CD14-positive monocyte (primary cell): ENCODE measurements around the gene PPFIA3. TPM values are rescaled to one million over a fixed set of nuclear protein-coding genes. Genes with fewer than 3 reads are reported as not detected.

Experiments
- DNase-seq, 3 donors: peaks; one replicate each; pipeline ENCODE4 v3.0.0-alpha.2; 2011 to 2022
- H2AFZ ChIP-seq: 2 replicates; pipeline ENCODE4 v1.6.0; 2012; ENCODE audit warnings: mild to moderate bottlenecking, low read depth, low read length, inconsistent platforms; ENCODE audit not compliant: insufficient read depth, poor library complexity, severe bottlenecking
- H3K27ac ChIP-seq, 2 donors: 1 replicate in 1 of 2; 2 replicates in 1 of 2; pipeline ENCODE4 v1.5.1; 2012 to 2013; ENCODE audit warnings: low read length in 2 of 2, control low read depth in 1 of 2, inconsistent platforms in 1 of 2, low read depth in 1 of 2, mild to moderate bottlenecking in 1 of 2
- H3K27me3 ChIP-seq, 2 donors: one replicate each; pipeline versions ENCODE4 v1.6.0 to v1.6.1; 2011 to 2013; ENCODE audit warnings: low read length in 2 of 2; ENCODE audit not compliant: control insufficient read depth in 2 of 2, insufficient read depth in 2 of 2
- H3K36me3 ChIP-seq, 2 donors: replicated peaks in 1 of 2; 1 replicate in 1 of 2; 2 replicates in 1 of 2; pipeline versions ENCODE4 v1.5.1 to v1.6.1; 2012 to 2013; ENCODE audit warnings: low read length in 2 of 2, control low read depth in 1 of 2, inconsistent platforms in 1 of 2, mild to moderate bottlenecking in 1 of 2; ENCODE audit not compliant: insufficient read depth in 2 of 2, control insufficient read depth in 1 of 2
- H3K4me1 ChIP-seq, 2 donors: 1 replicate in 1 of 2; 2 replicates in 1 of 2; pipeline versions ENCODE4 v1.5.1 to v1.6.1; 2012 to 2013; ENCODE audit warnings: low read length in 2 of 2, control low read depth in 1 of 2, inconsistent platforms in 1 of 2, mild to moderate bottlenecking in 1 of 2, moderate library complexity in 1 of 2; ENCODE audit not compliant: insufficient read depth in 2 of 2, control insufficient read depth in 1 of 2
- H3K4me2 ChIP-seq: replicated peaks from 2 replicates; pipeline ENCODE3; 2012; ENCODE audit warnings: low read length, moderate library complexity, mild to moderate bottlenecking; ENCODE audit not compliant: poor library complexity, severe bottlenecking; ENCODE audit errors: extremely low read depth
- H3K4me3 ChIP-seq, 3 experiments: fragments of 200-600 bp in 1 of 3; sonication (generic) in 1 of 3; replicated peaks in 1 of 3; 1 replicate in 2 of 3; 2 replicates in 1 of 3; pipeline ENCODE4 v1.5.1; 2011 to 2013; ENCODE audit warnings: low read length in 3 of 3, mild to moderate bottlenecking in 3 of 3, control low read depth in 2 of 3, low read depth in 2 of 3, inconsistent platforms in 1 of 3, moderate library complexity in 1 of 3
- H3K79me2 ChIP-seq: 2 replicates; pipeline ENCODE4 v1.6.0; 2012; ENCODE audit warnings: mild to moderate bottlenecking, control low read depth, inconsistent platforms, low read length, moderate library complexity; ENCODE audit not compliant: insufficient read depth
- H3K9ac ChIP-seq: 2 replicates; pipeline ENCODE4 v1.6.0; 2017; ENCODE audit warnings: low read length, mild to moderate bottlenecking; ENCODE audit not compliant: insufficient read depth, poor library complexity, severe bottlenecking
- H3K9me3 ChIP-seq, 2 donors: replicated peaks in 1 of 2; 1 replicate in 1 of 2; 2 replicates in 1 of 2; pipeline versions ENCODE4 v1.5.1 to v1.6.1; 2012 to 2013; ENCODE audit warnings: low read length in 2 of 2, control low read depth in 1 of 2; ENCODE audit not compliant: control insufficient read depth in 1 of 2, insufficient read depth in 1 of 2
- H4K20me1 ChIP-seq: 2 replicates; pipeline ENCODE4 v1.6.0; 2012; ENCODE audit warnings: mild to moderate bottlenecking, low read length, control low read depth, moderate library complexity; ENCODE audit not compliant: insufficient read depth
- H3K27ac Mint-ChIP-seq, 7 donors: one replicate each; pipeline ENCODE4 v1.8.0; 2020; ENCODE audit warnings: mild to moderate bottlenecking in 7 of 7, mixed read lengths in 7 of 7, moderate library complexity in 6 of 7, inconsistent platforms in 2 of 7
- H3K27me3 Mint-ChIP-seq, 3 donors: one replicate each; pipeline ENCODE4 v1.8.0; 2021 to 2022; ENCODE audit warnings: low read depth in 3 of 3, mild to moderate bottlenecking in 3 of 3, mixed read lengths in 3 of 3, moderate library complexity in 3 of 3, inconsistent platforms in 1 of 3
- H3K36me3 Mint-ChIP-seq, 2 donors: one replicate each; pipeline ENCODE4 v1.8.0; 2020; ENCODE audit warnings: mixed read lengths in 2 of 2, inconsistent platforms in 1 of 2, mild to moderate bottlenecking in 1 of 2
- H3K4me1 Mint-ChIP-seq: one replicate; pipeline ENCODE4 v1.8.0; 2020; ENCODE audit warnings: mild to moderate bottlenecking, mixed read lengths
- H3K4me3 Mint-ChIP-seq, 2 donors: one replicate each; pipeline ENCODE4 v1.8.0; 2020; ENCODE audit warnings: mild to moderate bottlenecking in 2 of 2, mixed read lengths in 2 of 2, moderate library complexity in 1 of 2
- H3K9me3 Mint-ChIP-seq, 7 donors: one replicate each; pipeline ENCODE4 v1.8.0; 2020 to 2022; ENCODE audit warnings: mixed read lengths in 7 of 7, mild to moderate bottlenecking in 6 of 7, moderate library complexity in 6 of 7, inconsistent platforms in 2 of 7
- CTCF ChIP-seq: fragments of 200-600 bp; IDR thresholded peaks from one replicate; pipeline ENCODE4 v1.8.0; 2022; ENCODE audit warnings: antibody characterized with exemption, mild to moderate bottlenecking
- WGBS: methylation state at CpG from one replicate; pipeline ENCODE4 v1.1.5; 2013; ENCODE audit warnings: missing lambda C conversion rate; ENCODE audit not compliant: insufficient coverage; 5-methylcytosine and 5-hydroxymethylcytosine counted together
- intact Hi-C, 2 donors: fragments of 100-400 bp; cut with micrococcal nuclease; formaldehyde crosslinking; loops; one replicate each; pipeline versions ENCODE4 v1.15.0 to v1.15.1; 2023
- polyA plus RNA-seq, 3 donors: library from polyadenylated mRNA; depleted of rRNA in 1 of 3; unstranded in 2 of 3; stranded (reverse) in 1 of 3; fragments of 300-500 nt in 2 of 3; fragments of >200 nt in 1 of 3; fragmentation: Illumina TruSeq in 2 of 3; gene quantifications; 1 replicate in 2 of 3; 2 replicates in 1 of 3; pipeline ENCODE4 v1.2.3, GENCODE V29; 2012 to 2021

PPFIA3 gene
- polyA plus RNA-seq, 3 donors, result 0.43 TPM; not detected in 2

GRCh38 chr19:49097453-49098288 lies 21.7 kb upstream of the PPFIA3 start:
- intact Hi-C loops, result loop anchor here (2.0 to 10.0 kb wide), 6 partner anchors 49 to 227 kb away; partner anchors contain the start of gene SLC6A16 (in 1 of the 2)
- H3K9me3 ChIP-seq, result no peaks in the 10 kb centered on the region
- peak; percentile 99 for TF ChIP-seq CTCF
- Mint-ChIP-seq H3K27me3 (peaks cover 0 to 1% (median 0%) of the 10 kb centered on the region in 3 donors), H3K27ac (peak overlapping the region in 1 of 7 donors; percentile 42), H3K4me1 (no peaks in the 10 kb centered on the region), H3K4me3 (no peak overlapping the region), H3K36me3 (peaks cover 73 to 95% of the 10 kb centered on the region in 2 donors), H3K9me3 (peaks cover 0 to 1% (median 0%) of the 10 kb centered on the region in 7 donors)
- WGBS, result 73% methylated on average over 7 of the region's 8 CpGs
- no peak overlapping the region for H3K4me3 ChIP-seq
- no peak overlapping the region for H2AFZ ChIP-seq
- peaks cover 28% of the 10 kb centered on the region for H3K79me2 ChIP-seq
- H3K36me3 ChIP-seq, result peaks cover 80 to 98% of the 10 kb centered on the region in 2 donors
- no peaks in the 10 kb centered on the region for H3K4me1 ChIP-seq
- no peaks in the 10 kb centered on the region for H3K27me3 ChIP-seq
- peak overlapping the region in 1 of 2 donors; percentile 38 for H3K27ac ChIP-seq
- no peak overlapping the region for H3K9ac ChIP-seq
- DNase-seq, result peak; percentile 55 to 67 (median 64)
- H4K20me1 ChIP-seq, result peaks cover 89% of the 10 kb centered on the region
- no peak overlapping the region for H3K4me2 ChIP-seq

- Histone ChIP-seq H3K36me3 (peaks cover 82 to 98% of the 10 kb centered on the region in 2 donors), H3K27me3 (no peaks in the 10 kb centered on the region), H3K79me2 (peaks cover 28% of the 10 kb centered on the region), H3K4me1 (no peaks in the 10 kb centered on the region), H3K27ac (no peak overlapping the region), H2AFZ (no peak overlapping the region), H4K20me1 (peaks cover 90% of the 10 kb centered on the region), H3K9ac (no peak overlapping the region), H3K9me3 (no peaks in the 10 kb centered on the region), H3K4me3 (no peak overlapping the region), H3K4me2 (no peak overlapping the region)
- H3K36me3 Mint-ChIP-seq, result peaks cover 70 to 93% of the 10 kb centered on the region in 2 donors
- H3K4me1 Mint-ChIP-seq, result no peaks in the 10 kb centered on the region
- H3K4me3 Mint-ChIP-seq, result no peak overlapping the region
- DNase-seq, result no peak
- intact Hi-C loops, result loop anchor here (5.0 to 10.0 kb wide), 5 partner anchors 49 to 226 kb away; partner anchors contain the start of gene SLC6A16 (in 1 of the 2)
- no peaks in the 10 kb centered on the region for H3K27me3 Mint-ChIP-seq
- 100% methylated on average over 2 of the region's 4 CpGs for WGBS
- TF ChIP-seq CTCF, result no peak
- H3K9me3 Mint-ChIP-seq, result peaks cover 0 to 1% (median 0%) of the 10 kb centered on the region in 7 donors
- no peak overlapping the region for H3K27ac Mint-ChIP-seq
These were observed 20.5 kb upstream of the PPFIA3 start for GRCh38 chr19:49098795-49099194.
